NCI-H2107 (cell line): ENCODE measurements around the gene SKIDA1.

Source experiments
- DNase-seq: peaks from one replicate; lab custom pipeline; 2025; lab: John Stamatoyannopoulos, UW

SKIDA1 gene

DNA sequence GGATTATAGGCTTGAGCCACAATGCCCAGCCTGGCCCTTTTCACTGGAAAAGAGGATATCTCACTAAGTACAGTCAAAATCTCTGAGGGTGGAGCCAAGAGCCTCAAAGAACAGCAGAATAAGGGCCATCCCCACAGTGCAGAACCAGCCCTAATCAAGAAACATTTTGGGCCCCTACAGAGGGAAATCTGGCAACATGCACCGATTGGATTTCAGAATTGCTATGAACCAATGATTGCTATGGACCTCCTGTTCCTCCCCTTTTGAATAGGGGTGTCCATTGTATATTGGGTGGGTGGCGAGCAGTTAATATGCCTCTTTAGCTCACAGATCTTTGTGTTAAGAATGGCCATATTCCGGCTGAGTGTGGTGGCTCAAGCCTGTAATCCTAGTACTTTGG lies 42.7 kb downstream of the SKIDA1 start:
- no peak for DNase-seq

DNA sequence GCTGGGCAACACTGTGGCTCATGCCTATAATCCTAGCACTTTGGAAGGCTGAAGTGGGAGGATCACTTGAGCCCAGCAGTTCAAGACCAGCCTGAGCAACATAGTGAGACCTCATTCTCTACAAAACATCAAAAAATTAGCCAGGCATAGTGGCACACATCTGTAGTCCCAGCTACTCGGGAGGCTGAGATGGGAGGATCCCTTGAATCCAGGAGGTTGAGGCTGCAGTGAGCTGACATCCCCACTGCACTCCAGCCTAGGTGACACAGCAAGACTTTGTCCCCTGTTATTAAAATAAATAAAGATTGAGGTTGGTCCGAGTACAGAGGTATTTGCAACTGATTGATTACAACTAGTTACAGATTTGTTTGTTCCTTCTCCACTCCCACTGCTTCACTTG lies 44.1 kb downstream of the SKIDA1 start:
- DNase-seq = no peak

DNA sequence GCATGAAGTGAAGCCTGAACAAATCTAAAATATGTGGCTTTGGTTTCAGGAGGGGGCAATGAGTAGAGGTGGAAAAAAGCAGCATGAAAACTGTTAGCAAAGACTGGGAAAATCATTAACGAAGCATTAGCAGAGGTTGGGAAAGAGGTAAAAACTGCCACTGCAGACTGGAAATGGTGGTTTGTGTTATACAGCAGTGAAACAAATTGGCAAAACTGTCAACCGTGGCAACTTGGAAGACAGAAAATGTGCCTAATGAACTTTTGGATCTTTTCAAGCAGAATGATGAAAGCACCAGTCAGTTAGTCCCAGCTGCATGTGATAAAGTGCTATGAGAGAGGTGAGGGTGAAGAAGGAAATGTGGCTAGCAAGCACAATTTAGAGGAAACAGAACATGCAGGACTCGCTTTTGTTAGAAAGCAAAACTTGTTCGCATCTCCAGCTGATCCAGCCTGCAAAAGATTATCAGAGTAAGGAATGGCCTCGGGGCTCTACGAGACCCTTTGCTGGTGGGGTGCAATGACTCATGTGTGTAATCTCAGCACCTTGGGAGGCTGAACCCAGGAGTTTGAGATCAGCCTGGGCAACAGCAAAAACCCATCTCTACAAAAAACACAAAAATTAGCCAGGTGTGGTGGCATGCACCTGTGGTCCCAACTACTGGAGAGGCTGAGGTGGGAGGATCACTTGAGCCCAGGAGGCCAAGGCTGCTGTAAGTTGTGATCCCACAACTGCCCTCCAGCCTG lies 45.7 kb downstream of the SKIDA1 start:
- DNase-seq = no peak

DNA sequence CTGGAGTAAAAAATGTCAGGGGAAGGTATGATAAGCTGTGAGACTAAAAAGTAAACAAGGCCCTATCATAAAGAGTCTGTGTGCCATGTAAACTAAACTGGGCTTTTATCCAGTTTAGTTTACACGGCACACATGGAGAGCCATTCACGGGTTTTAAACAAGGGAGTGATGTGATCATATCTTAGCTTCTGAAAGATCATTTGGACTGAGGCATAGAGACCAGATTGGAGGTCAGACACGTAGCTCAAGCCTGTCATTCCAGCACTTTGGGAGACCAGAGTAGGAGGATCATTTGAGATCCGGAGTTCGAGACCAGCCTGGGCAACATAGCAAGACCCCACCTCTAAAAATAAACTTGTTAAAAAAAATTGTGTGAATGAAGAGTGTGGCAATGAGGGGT lies 50.1 kb downstream of the SKIDA1 start:
- no peak for DNase-seq

DNA sequence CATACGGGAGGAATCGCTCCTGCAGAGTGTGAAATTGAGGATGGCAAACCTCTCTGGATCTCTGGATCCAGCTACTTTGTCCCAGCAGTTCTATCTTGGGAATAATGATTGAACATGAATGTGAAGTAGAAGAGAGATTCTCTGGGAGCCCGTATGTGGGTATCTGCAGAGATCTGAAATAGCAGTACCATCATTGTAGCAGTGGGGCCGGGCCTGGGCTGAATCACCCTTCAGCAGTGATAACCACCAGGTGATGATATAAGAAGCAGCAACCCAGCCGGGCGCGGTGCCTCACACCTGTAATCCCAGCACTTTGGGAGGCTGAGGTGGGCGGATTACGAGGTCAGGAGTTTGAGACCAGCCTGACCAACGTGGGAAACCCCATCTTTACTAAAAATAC lies 51.9 kb downstream of the SKIDA1 start:
- DNase-seq = no peak

DNA sequence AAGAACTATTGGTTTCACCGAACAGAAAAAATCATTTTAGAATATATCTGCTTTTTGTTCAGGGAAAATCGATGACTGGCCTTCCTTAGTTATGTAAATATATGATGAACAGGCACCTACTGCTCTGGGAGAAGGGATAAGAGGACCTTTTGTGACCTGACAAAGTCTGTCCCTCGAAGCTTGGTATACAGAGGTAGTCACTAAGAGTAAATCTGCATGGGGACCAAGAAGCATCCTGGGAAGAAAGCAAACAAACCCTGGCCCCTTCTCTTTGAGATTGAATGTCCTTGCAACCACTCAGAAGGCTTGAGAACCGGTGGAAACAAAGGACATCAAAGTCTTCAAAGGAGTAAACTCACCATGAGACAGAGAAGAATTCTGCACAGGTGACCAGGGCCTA lies 52.3 kb downstream of the SKIDA1 start:
- no peak for DNase-seq

DNA sequence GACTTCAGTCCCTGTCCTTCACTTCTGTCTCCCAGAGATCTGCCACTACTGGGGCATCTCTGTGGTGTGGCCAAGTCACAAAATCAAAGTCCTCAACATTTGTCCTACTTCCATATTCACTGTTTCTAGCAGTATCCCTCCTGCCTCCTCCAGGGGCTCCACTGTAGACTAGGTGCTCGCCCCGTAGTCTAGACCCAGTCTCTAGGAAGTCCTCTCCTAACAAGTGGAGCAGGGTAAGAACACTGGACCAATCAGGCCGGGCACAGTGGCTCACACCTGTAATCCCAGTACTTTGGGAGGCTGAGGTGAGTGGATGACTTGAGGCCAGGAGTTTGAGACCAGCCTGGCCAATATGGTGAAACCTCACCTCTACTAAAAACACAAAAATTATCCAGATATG lies 57.4 kb downstream of the SKIDA1 start:
- no peak for DNase-seq

DNA sequence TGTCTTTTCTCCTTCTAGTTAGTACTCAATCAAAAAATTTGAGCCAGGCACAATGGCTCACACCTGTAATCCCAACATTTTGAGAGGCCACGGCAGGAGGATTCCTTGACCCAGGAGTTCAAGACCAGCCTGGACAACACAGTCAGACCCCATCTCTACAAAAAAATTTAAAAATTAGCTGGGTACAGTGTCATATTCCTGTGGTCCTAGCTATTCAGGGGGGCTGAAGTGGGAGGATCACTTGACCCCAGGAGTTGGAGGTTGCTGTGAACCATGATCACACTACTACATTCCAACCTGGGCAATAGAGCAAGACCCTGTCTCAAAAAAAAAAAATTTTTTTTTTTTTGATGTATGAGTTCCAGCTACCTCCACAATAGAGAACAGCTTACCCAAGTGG lies 57.8 kb downstream of the SKIDA1 start:
- DNase-seq = no peak

DNA sequence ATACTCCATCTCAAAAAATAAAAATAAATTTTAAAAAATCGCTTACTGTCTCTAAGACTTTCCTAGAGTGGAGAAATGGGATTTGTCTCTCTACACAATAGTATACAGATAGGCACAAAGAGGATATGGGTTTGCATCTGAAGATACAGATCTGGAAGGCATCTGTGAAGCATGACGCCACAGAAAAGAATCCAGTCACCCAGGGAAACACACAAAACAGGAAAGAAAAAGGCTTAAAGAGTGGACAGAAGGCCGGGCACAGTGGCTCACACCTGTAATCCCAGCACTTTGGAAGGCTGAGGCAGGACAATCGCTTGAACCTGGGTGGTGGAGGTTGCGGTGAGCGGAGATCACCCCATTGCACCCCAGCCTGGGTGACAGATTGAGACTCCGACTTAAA lies 61.3 kb downstream of the SKIDA1 start:
- no peak for DNase-seq
